A549 (cell line): ENCODE results near the gene BCL7B. TPM values are rescaled to one million over a fixed set of nuclear protein-coding genes. Genes with fewer than 3 reads are reported as not detected.

ENCODE experiments used
- ATAC-seq, 2 experiments: fragments of 200-7000 bp in 1 of 2; fragments of >200 bp in 1 of 2; cut with Nextera tagmentation in 1 of 2; cut with Tn5 transposase in 1 of 2; 3 replicates each; pipeline versions ENCODE4 v1.8.0 to v1.9.1; 2018 to 2020; ENCODE audit warnings: mild to moderate bottlenecking in 1 of 2, moderate library complexity in 1 of 2
- CTCF ChIA-PET: fragments of 300-600 bp; sonication (Branson Sonifier 250); formaldehyde crosslinking; extraction: SDS; loops from one replicate; lab custom pipeline; 2021; ENCODE audit warnings: antibody characterized with exemption, inconsistent platforms; lab: Yijun Ruan, JAX
- POLR2A ChIA-PET: fragments of 350-600 bp; formaldehyde crosslinking; extraction: SDS; loops from one replicate; lab custom pipeline; 2021; ENCODE audit warnings: antibody characterized with exemption, inconsistent platforms; lab: Yijun Ruan, JAX
- DNase-seq, 2 experiments: peaks; one replicate each; pipeline versions ENCODE4 v3.0.0 to v3.0.0-alpha.2; 2011 to 2016; ENCODE audit warnings: low read depth in 1 of 2, low spot score in 1 of 2
- FAIRE-seq: peaks from 2 replicates; lab custom pipeline; 2011; peaks lifted over from hg19 to GRCh38; lab: Jason Lieb, UNC
- H3K27ac ChIP-seq, 2 experiments: fragments of >200 bp; sonication (Bioruptor Twin); formaldehyde crosslinking; 3 replicates each; pipeline ENCODE4 v1.5.1; 2016 to 2017
- H3K4me1 ChIP-seq: fragments of >200 bp; sonication (Bioruptor Twin); formaldehyde crosslinking; 3 replicates; pipeline ENCODE4 v1.6.1; 2016
- H3K4me2 ChIP-seq: fragments of >200 bp; sonication (Bioruptor Twin); formaldehyde crosslinking; 3 replicates; pipeline ENCODE4 v1.6.1; 2016
- H3K4me3 ChIP-seq: fragments of >200 bp; sonication (Bioruptor Twin); formaldehyde crosslinking; 3 replicates; pipeline ENCODE4 v1.5.1; 2016
- H3K9me3 ChIP-seq: fragments of >200 bp; sonication (Bioruptor Twin); formaldehyde crosslinking; 3 replicates; pipeline ENCODE4 v1.6.1; 2016
- CBX8 ChIP-seq: fragments of 200-600 bp; sonication (generic); IDR thresholded peaks from 2 replicates; pipeline ENCODE4 v1.6.1; 2016
- CEBPB ChIP-seq, 2 experiments: fragments of >200 bp in 1 of 2; sonication (Bioruptor Twin) in 1 of 2; formaldehyde crosslinking in 1 of 2; IDR thresholded peaks; 2 replicates each; pipeline ENCODE4 v1.6.1; 2012 to 2016
- EHF ChIP-seq: fragments of 250-450 bp; sonication (Bioruptor Pico); IDR thresholded peaks from 2 replicates; pipeline ENCODE4 v1.5.0; 2020; ENCODE audit warnings: mild to moderate bottlenecking
- EHMT2 ChIP-seq: fragments of 200-600 bp; sonication (generic); IDR thresholded peaks from 2 replicates; pipeline ENCODE4 v1.6.1; 2016; ENCODE audit warnings: antibody characterized with exemption, low read depth, mild to moderate bottlenecking, moderate library complexity
- FOSL2 ChIP-seq, 2 experiments: fragments of 450-650 bp in 1 of 2; fragments of >200 bp in 1 of 2; sonication (Bioruptor Twin) in 1 of 2; formaldehyde crosslinking; IDR thresholded peaks; 2 replicates each; pipeline versions ENCODE4 v1.5.0 to v1.6.1; 2016 to 2020; ENCODE audit warnings: mild to moderate bottlenecking in 1 of 2, moderate library complexity in 1 of 2
- FOXS1 ChIP-seq: fragments of 250-450 bp; sonication (Bioruptor Pico); IDR thresholded peaks from 2 replicates; pipeline ENCODE4 v1.5.0; 2020; ENCODE audit warnings: mild to moderate bottlenecking, moderate library complexity
- GATA3 ChIP-seq: IDR thresholded peaks from 2 replicates; pipeline ENCODE4 v1.6.1; 2012; ENCODE audit warnings: borderline replicate concordance
- HEYL ChIP-seq: fragments of 250-450 bp; sonication (Bioruptor Pico); IDR thresholded peaks from 2 replicates; pipeline ENCODE4 v1.8.0; 2021; ENCODE audit warnings: mild to moderate bottlenecking, moderate library complexity
- JUN ChIP-seq, 2 experiments: fragments of >200 bp; sonication (Bioruptor Twin); formaldehyde crosslinking; IDR thresholded peaks; 2 replicates in 1 of 2; 3 replicates in 1 of 2; pipeline ENCODE4 v1.6.1; 2016 to 2017
- MAFK ChIP-seq: fragments of 450-650 bp; IDR thresholded peaks from 2 replicates; pipeline ENCODE4 v1.6.1; 2014; ENCODE audit not compliant: partially characterized antibody
- NPAS2 ChIP-seq: fragments of 250-450 bp; sonication (Bioruptor Pico); IDR thresholded peaks from 2 replicates; pipeline ENCODE4 v1.8.0; 2022; ENCODE audit warnings: mild to moderate bottlenecking, moderate library complexity, borderline replicate concordance
- RAD21 ChIP-seq, 2 experiments: fragments of >200 bp in 1 of 2; sonication (Bioruptor Twin) in 1 of 2; formaldehyde crosslinking in 1 of 2; IDR thresholded peaks in 1 of 2; conservative IDR thresholded peaks in 1 of 2; 2 replicates in 1 of 2; 3 replicates in 1 of 2; pipeline ENCODE4 v1.6.1; 2012 to 2018; ENCODE audit warnings: inconsistent platforms in 1 of 2
- RNF2 ChIP-seq: fragments of 200-600 bp; sonication (generic); IDR thresholded peaks from 2 replicates; pipeline ENCODE4 v1.6.1; 2016; ENCODE audit warnings: low read depth, mild to moderate bottlenecking, antibody characterized with exemption, moderate library complexity, borderline replicate concordance
- SREBF2 ChIP-seq: fragments of 450-650 bp; IDR thresholded peaks from 2 replicates; pipeline ENCODE4 v1.6.1; 2014; ENCODE audit warnings: mild to moderate bottlenecking, moderate library complexity
- ZC3H11A ChIP-seq: fragments of 450-650 bp; IDR thresholded peaks from 2 replicates; pipeline ENCODE4 v1.6.1; 2014; ENCODE audit warnings: antibody characterized with exemption, mild to moderate bottlenecking
- WGBS: methylation state at CpG from one replicate; pipeline ENCODE4 v1.1.6; 2017; ENCODE audit errors: missing lambda C conversion rate; 5-methylcytosine and 5-hydroxymethylcytosine counted together
- polyA plus RNA-seq, 4 experiments: library from polyadenylated mRNA; depleted of rRNA in 3 of 4; stranded (reverse); fragments of >200 nt; fragmentation: RNase III in 1 of 4; extraction: RNeasy Plus Mini Kit Qiagen cat#74134 plus additional on column Dnase treatment in 1 of 4; gene quantifications; 2 replicates in 3 of 4; 3 replicates in 1 of 4; pipeline ENCODE4 v1.2.3, GENCODE V29; 2011 to 2017
- TF ChIP-seq, protein P1 (sequence below): fragments of 200-600 bp; sonication (generic); IDR thresholded peaks from 2 replicates; pipeline ENCODE4 v1.6.1; 2016; ENCODE audit warnings: antibody characterized with exemption, mild to moderate bottlenecking, moderate library complexity
- TF ChIP-seq, protein P2 (sequence below): fragments of 250-450 bp; sonication (Bioruptor Pico); IDR thresholded peaks from 2 replicates; pipeline ENCODE4 v1.5.0; 2021; ENCODE audit warnings: mild to moderate bottlenecking, moderate library complexity, borderline replicate concordance
- TF ChIP-seq, protein P3 (sequence below): fragments of 150-350 bp; IDR thresholded peaks from 2 replicates; pipeline ENCODE4 v1.6.1; 2014; ENCODE audit warnings: low read depth, mild to moderate bottlenecking, low read length
- TF ChIP-seq, protein P4 (sequence below): fragments of 450-650 bp; IDR thresholded peaks from 2 replicates; pipeline ENCODE4 v1.6.1; 2014; ENCODE audit warnings: antibody characterized with exemption

BCL7B gene
- polyA plus RNA-seq, 2 of the 4 experiments (the other 2 are of a cell fraction): 52.3 to 62.5 TPM

DNA sequence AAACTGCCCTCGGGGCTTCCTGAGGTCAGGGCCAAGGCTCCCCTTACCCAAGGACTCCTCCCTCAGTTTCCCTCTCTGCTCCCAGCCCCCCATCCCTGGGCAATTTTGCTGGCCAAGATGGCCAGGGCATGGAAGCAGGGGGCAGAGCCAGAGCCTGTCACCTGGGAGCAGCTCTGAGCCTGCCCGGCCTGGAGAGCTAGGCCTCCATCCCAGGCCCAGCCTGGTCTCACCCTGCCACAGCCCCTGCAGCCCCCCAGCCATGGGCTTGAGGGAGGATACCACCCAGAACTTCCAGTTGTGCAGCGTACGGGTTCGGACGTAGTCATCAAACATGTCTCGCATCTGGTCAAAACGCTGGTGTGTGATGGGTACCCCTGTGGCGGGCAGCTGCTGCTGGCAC, 37.9 kb upstream of the BCL7B start:
- TF ChIP-seq EHMT2 (no peak), HEYL (CRISPR knock-in tag) (no peak), RNF2 (no peak), NPAS2 (no peak), GATA3 (no peak), ZC3H11A (no peak), CBX8 (no peak), CEBPB (IDR thresholded peaks at IDR 0.05) (no peak), SREBF2 (no peak), MAFK (no peak), EHF (no peak), FOSL2 (IDR thresholded peaks at IDR 0.05) (no peak), FOSL2 (CRISPR knock-in tag; IDR thresholded peaks at IDR 0.05) (no peak), FOXS1 (CRISPR knock-in tag) (no peak), RAD21 (conservative IDR thresholded peaks at IDR 0.05 in 1 of 2, IDR thresholded peaks at IDR 0.05 in 1 of 2) (no peak), JUN (IDR thresholded peaks at IDR 0.05) (no peak)
- TF ChIP-seq, protein P1, sequence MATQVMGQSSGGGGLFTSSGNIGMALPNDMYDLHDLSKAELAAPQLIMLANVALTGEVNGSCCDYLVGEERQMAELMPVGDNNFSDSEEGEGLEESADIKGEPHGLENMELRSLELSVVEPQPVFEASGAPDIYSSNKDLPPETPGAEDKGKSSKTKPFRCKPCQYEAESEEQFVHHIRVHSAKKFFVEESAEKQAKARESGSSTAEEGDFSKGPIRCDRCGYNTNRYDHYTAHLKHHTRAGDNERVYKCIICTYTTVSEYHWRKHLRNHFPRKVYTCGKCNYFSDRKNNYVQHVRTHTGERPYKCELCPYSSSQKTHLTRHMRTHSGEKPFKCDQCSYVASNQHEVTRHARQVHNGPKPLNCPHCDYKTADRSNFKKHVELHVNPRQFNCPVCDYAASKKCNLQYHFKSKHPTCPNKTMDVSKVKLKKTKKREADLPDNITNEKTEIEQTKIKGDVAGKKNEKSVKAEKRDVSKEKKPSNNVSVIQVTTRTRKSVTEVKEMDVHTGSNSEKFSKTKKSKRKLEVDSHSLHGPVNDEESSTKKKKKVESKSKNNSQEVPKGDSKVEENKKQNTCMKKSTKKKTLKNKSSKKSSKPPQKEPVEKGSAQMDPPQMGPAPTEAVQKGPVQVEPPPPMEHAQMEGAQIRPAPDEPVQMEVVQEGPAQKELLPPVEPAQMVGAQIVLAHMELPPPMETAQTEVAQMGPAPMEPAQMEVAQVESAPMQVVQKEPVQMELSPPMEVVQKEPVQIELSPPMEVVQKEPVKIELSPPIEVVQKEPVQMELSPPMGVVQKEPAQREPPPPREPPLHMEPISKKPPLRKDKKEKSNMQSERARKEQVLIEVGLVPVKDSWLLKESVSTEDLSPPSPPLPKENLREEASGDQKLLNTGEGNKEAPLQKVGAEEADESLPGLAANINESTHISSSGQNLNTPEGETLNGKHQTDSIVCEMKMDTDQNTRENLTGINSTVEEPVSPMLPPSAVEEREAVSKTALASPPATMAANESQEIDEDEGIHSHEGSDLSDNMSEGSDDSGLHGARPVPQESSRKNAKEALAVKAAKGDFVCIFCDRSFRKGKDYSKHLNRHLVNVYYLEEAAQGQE: no peak
- TF ChIP-seq, protein P2, sequence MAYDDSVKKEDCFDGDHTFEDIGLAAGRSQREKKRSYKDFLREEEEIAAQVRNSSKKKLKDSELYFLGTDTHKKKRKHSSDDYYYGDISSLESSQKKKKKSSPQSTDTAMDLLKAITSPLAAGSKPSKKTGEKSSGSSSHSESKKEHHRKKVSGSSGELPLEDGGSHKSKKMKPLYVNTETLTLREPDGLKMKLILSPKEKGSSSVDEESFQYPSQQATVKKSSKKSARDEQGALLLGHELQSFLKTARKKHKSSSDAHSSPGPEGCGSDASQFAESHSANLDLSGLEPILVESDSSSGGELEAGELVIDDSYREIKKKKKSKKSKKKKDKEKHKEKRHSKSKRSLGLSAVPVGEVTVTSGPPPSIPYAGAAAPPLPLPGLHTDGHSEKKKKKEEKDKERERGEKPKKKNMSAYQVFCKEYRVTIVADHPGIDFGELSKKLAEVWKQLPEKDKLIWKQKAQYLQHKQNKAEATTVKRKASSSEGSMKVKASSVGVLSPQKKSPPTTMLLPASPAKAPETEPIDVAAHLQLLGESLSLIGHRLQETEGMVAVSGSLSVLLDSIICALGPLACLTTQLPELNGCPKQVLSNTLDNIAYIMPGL (CRISPR knock-in tag): no peak
- TF ChIP-seq, protein P3, sequence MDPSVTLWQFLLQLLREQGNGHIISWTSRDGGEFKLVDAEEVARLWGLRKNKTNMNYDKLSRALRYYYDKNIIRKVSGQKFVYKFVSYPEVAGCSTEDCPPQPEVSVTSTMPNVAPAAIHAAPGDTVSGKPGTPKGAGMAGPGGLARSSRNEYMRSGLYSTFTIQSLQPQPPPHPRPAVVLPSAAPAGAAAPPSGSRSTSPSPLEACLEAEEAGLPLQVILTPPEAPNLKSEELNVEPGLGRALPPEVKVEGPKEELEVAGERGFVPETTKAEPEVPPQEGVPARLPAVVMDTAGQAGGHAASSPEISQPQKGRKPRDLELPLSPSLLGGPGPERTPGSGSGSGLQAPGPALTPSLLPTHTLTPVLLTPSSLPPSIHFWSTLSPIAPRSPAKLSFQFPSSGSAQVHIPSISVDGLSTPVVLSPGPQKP: no peak
- TF ChIP-seq, protein P4, sequence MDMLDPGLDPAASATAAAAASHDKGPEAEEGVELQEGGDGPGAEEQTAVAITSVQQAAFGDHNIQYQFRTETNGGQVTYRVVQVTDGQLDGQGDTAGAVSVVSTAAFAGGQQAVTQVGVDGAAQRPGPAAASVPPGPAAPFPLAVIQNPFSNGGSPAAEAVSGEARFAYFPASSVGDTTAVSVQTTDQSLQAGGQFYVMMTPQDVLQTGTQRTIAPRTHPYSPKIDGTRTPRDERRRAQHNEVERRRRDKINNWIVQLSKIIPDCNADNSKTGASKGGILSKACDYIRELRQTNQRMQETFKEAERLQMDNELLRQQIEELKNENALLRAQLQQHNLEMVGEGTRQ: no peak
- TF ChIP-seq, all 56 proteins: peak for 0
- no peaks in the 10 kb centered on the region for H3K4me1 ChIP-seq
- no peak for DNase-seq
- FAIRE-seq: no peak
- ATAC-seq: no peak
- ChIA-PET POLR2A (interaction anchor here (0.8 kb wide), 1 partner anchor 17 kb away, joined by 3 read pairs; the partner anchor contains the start of gene TBL2), CTCF (interaction anchor here (0.9 to 7.3 kb wide), 6 partner anchors 9 to 139 kb away, joined by 3 to 63 read pairs (median 10); partner anchors contain the start of gene VPS37D)
- WGBS: 27% methylated on average over 1 of the region's 9 CpGs
- no peak overlapping the region for H3K4me3 ChIP-seq
- H3K9me3 ChIP-seq: no peaks in the 10 kb centered on the region
- H3K4me2 ChIP-seq: no peak overlapping the region
- no peak overlapping the region for H3K27ac ChIP-seq
